ENCODE results near the gene RAB18.

DNA sequence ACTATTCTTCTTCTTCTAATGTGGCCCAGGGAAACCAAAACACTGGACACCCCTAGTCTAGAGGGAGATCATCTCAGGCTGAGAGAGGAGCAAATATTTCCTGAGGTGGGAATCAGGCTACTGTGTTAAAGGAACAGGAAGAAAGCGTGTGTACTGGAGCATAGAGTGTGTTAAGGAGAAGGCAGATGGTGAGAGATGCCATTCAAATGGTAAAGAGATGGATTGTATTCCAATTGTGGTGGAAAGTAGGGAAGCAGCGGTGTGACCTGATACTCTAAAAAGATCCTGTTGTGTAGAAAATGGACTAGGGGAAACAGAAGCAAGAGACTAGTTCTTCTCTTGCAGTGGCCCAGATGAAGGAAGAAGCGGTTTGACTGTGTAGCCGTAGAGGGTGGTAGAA, 31.2 kb downstream of the RAB18 start:
- TF ChIP-seq, protein P1, sequence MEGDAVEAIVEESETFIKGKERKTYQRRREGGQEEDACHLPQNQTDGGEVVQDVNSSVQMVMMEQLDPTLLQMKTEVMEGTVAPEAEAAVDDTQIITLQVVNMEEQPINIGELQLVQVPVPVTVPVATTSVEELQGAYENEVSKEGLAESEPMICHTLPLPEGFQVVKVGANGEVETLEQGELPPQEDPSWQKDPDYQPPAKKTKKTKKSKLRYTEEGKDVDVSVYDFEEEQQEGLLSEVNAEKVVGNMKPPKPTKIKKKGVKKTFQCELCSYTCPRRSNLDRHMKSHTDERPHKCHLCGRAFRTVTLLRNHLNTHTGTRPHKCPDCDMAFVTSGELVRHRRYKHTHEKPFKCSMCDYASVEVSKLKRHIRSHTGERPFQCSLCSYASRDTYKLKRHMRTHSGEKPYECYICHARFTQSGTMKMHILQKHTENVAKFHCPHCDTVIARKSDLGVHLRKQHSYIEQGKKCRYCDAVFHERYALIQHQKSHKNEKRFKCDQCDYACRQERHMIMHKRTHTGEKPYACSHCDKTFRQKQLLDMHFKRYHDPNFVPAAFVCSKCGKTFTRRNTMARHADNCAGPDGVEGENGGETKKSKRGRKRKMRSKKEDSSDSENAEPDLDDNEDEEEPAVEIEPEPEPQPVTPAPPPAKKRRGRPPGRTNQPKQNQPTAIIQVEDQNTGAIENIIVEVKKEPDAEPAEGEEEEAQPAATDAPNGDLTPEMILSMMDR (IDR thresholded peaks at IDR 0.05): no peak
- TF ChIP-seq POLR2A (IDR thresholded peaks at IDR 0.05): no peak

All from lower leg skin (tissue), 3 donors.